K562 (cell line): Measurements from ENCODE around the gene METTL6. TPM values are rescaled to one million over a fixed set of nuclear protein-coding genes. Genes with fewer than 3 reads are reported as not detected.

ENCODE experiments used
- BHLHE40 ChIP-seq: IDR thresholded peaks from 2 replicates; pipeline ENCODE4 v1.6.1; 2011; ENCODE audit warnings: low read length, improper control_type of control experiment
- DLX4 ChIP-seq: fragments of 250-450 bp; sonication (Bioruptor Pico); IDR thresholded peaks from 2 replicates; pipeline ENCODE4 v1.6.1; 2021; ENCODE audit warnings: mild to moderate bottlenecking
- E2F4 ChIP-seq: sonication (generic); formaldehyde crosslinking; IDR thresholded peaks from 2 replicates; pipeline ENCODE4 v1.8.0; 2022; ENCODE audit warnings: mild to moderate bottlenecking, low read depth, missing genetic modification reagents
- EP300 ChIP-seq: IDR thresholded peaks from 2 replicates; pipeline ENCODE4 v1.6.1; 2012; ENCODE audit warnings: low read length, improper control_type of control experiment
- HLTF ChIP-seq: fragments of 450-650 bp; IDR thresholded peaks from 2 replicates; pipeline ENCODE4 v1.6.1; 2016
- KDM1A ChIP-seq, 2 experiments: fragments of 450-650 bp; IDR thresholded peaks; 2 replicates each; pipeline ENCODE4 v1.6.1; 2016; ENCODE audit warnings: mild to moderate bottlenecking in 2 of 2
- NFYB ChIP-seq: IDR thresholded peaks from 2 replicates; pipeline ENCODE4 v1.6.1; 2011; ENCODE audit warnings: mild to moderate bottlenecking, moderate library complexity; ENCODE audit not compliant: insufficient read length; ENCODE audit errors: extremely low read depth
- NR3C1 ChIP-seq: sonication (generic); formaldehyde crosslinking; IDR thresholded peaks from 2 replicates; pipeline ENCODE4 v1.8.1; 2022; ENCODE audit warnings: missing genetic modification reagents
- PTTG1 ChIP-seq: fragments of 450-650 bp; IDR thresholded peaks from 2 replicates; pipeline ENCODE4 v1.6.1; 2016; ENCODE audit warnings: low read depth, mild to moderate bottlenecking, missing genetic modification characterization, missing compliant biosample characterization
- RBM34 ChIP-seq: fragments of 200-400 bp; formaldehyde crosslinking; IDR thresholded peaks from 2 replicates; pipeline ENCODE4 v1.6.1; 2018; ENCODE audit warnings: low read length, borderline replicate concordance; ENCODE audit not compliant: insufficient read depth
- RBM39 ChIP-seq: fragments of 200-400 bp; formaldehyde crosslinking; optimal IDR thresholded peaks from 2 replicates; pipeline ENCODE3; 2018; ENCODE audit warnings: low read depth, low read length
- SREBF1 ChIP-seq: fragments of 150-350 bp; IDR thresholded peaks from 2 replicates; pipeline ENCODE4 v1.6.1; 2014; ENCODE audit warnings: antibody characterized with exemption, low read depth, low read length, borderline replicate concordance
- TOE1 ChIP-seq, 2 experiments: fragments of 450-650 bp in 1 of 2; sonication (generic) in 1 of 2; formaldehyde crosslinking in 1 of 2; IDR thresholded peaks; 2 replicates each; pipeline versions ENCODE4 v1.7.1 to v1.8.0; 2016 to 2022; ENCODE audit warnings: borderline replicate concordance in 2 of 2, mild to moderate bottlenecking in 2 of 2, antibody characterized with exemption in 1 of 2, inconsistent platforms in 1 of 2, low read depth in 1 of 2, missing genetic modification reagents in 1 of 2, moderate library complexity in 1 of 2
- ZFX ChIP-seq: sonication (generic); formaldehyde crosslinking; IDR thresholded peaks from 2 replicates; pipeline ENCODE4 v1.8.0; 2022; ENCODE audit warnings: mild to moderate bottlenecking, missing genetic modification reagents, moderate library complexity
- ZNF584 ChIP-seq: fragments of 200-800 bp; sonication (Bioruptor generic); IDR thresholded peaks from 2 replicates; pipeline ENCODE4 v1.6.1; 2016; ENCODE audit warnings: low read depth, mild to moderate bottlenecking, missing genetic modification characterization, missing compliant biosample characterization
- ZNF764 ChIP-seq: fragments of 250-450 bp; sonication (Bioruptor Pico); IDR thresholded peaks from 2 replicates; pipeline ENCODE4 v1.4.0; 2020; ENCODE audit warnings: low read depth, mild to moderate bottlenecking, moderate library complexity
- ZNF830 ChIP-seq: fragments of 250-450 bp; sonication (Bioruptor Pico); IDR thresholded peaks from 2 replicates; pipeline ENCODE4 v1.5.0; 2021; ENCODE audit warnings: mild to moderate bottlenecking
- polyA plus RNA-seq, 8 experiments: library from polyadenylated mRNA; depleted of rRNA in 4 of 8; stranded (reverse) in 5 of 8; unstranded in 3 of 8; fragments of >200 nt; fragmentation: Nextera tagmentation in 2 of 8; fragmentation: Illumina TruSeq in 1 of 8; extraction: Ambion mirVana in 2 of 8; extraction: Trizol in 1 of 8; gene quantifications; 2 replicates each; pipeline versions ENCODE4 v1.2.1 to v1.2.3, GENCODE V29; 2011 to 2014; ENCODE audit warnings: inconsistent platforms in 1 of 8, missing spikeins in 1 of 8
- total RNA-seq, 7 experiments: library from RNA; depleted of rRNA in 6 of 7; stranded (reverse); fragments of >200 nt in 6 of 7; fragmentation: Illumina TruSeq in 2 of 7; extraction: Trizol in 2 of 7; gene quantifications; 2 replicates each; pipeline versions ENCODE4 v1.2.1 to v1.2.3, GENCODE V29; 2011 to 2021; ENCODE audit warnings: low replicate concordance in 1 of 7
- TF ChIP-seq, protein P1 (sequence below): fragments of 200-800 bp; sonication (Bioruptor generic); IDR thresholded peaks from 2 replicates; pipeline ENCODE4 v1.6.1; 2016; ENCODE audit warnings: missing genetic modification characterization, missing compliant biosample characterization

Gene METTL6
- total and polyA plus RNA-seq, 9 of the 15 experiments (the other 6 are each of a cell fraction or from before 2014, with no cell fraction given): 18.8 to 61.5 (median 33.9) TPM

GRCh38 chr3:15403965-15404364 is 23.4 kb downstream of the METTL6 start (continued):
- TF ChIP-seq, protein P1, sequence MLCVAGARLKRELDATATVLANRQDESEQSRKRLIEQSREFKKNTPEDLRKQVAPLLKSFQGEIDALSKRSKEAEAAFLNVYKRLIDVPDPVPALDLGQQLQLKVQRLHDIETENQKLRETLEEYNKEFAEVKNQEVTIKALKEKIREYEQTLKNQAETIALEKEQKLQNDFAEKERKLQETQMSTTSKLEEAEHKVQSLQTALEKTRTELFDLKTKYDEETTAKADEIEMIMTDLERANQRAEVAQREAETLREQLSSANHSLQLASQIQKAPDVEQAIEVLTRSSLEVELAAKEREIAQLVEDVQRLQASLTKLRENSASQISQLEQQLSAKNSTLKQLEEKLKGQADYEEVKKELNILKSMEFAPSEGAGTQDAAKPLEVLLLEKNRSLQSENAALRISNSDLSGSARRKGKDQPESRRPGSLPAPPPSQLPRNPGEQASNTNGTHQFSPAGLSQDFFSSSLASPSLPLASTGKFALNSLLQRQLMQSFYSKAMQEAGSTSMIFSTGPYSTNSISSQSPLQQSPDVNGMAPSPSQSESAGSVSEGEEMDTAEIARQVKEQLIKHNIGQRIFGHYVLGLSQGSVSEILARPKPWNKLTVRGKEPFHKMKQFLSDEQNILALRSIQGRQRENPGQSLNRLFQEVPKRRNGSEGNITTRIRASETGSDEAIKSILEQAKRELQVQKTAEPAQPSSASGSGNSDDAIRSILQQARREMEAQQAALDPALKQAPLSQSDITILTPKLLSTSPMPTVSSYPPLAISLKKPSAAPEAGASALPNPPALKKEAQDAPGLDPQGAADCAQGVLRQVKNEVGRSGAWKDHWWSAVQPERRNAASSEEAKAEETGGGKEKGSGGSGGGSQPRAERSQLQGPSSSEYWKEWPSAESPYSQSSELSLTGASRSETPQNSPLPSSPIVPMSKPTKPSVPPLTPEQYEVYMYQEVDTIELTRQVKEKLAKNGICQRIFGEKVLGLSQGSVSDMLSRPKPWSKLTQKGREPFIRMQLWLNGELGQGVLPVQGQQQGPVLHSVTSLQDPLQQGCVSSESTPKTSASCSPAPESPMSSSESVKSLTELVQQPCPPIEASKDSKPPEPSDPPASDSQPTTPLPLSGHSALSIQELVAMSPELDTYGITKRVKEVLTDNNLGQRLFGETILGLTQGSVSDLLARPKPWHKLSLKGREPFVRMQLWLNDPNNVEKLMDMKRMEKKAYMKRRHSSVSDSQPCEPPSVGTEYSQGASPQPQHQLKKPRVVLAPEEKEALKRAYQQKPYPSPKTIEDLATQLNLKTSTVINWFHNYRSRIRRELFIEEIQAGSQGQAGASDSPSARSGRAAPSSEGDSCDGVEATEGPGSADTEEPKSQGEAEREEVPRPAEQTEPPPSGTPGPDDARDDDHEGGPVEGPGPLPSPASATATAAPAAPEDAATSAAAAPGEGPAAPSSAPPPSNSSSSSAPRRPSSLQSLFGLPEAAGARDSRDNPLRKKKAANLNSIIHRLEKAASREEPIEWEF (CRISPR knock-in tag): 0 out of 2 replicates have a peak, but pooled peaks have one; percentile 54
- TF ChIP-seq HLTF (no peak), RBM34 (no peak), SREBF1 (no peak), PTTG1 (tag) (peak; percentile 86), KDM1A (IDR thresholded peaks at IDR 0.05) (no peak), NR3C1 (CRISPR knock-in tag) (no peak), RBM39 (no peak), EP300 (no peak), ZNF830 (no peak), ZNF764 (CRISPR knock-in tag) (no peak), ZNF584 (CRISPR knock-in tag) (0 out of 2 replicates have a peak, but pooled peaks have one; percentile 47), E2F4 (CRISPR knock-in tag) (no peak), NFYB (no peak), DLX4 (no peak), TOE1 (IDR thresholded peaks at IDR 0.05; ENCODE audit: borderline replicate concordance) (no peak), TOE1 (CRISPR knock-in tag; IDR thresholded peaks at IDR 0.05; ENCODE audit: borderline replicate concordance, low read depth) (no peak), BHLHE40 (no peak), ZFX (CRISPR knock-in tag) (no peak)
